ENCODE measurements around the gene CDC42BPB. TPM values are rescaled to one million over a fixed set of nuclear protein-coding genes. Genes with fewer than 3 reads are reported as not detected.
"Not testable (repeated sequence)": the region's sequence is repeated elsewhere in the genome, so short reads cannot be mapped to it uniquely, and the experiment has no call there.

Gene CDC42BPB
- polyA plus RNA-seq, 1 donor (not counting 4 experiments of a cell fraction or from before 2014, with no cell fraction given) = 41.3 TPM

DNA sequence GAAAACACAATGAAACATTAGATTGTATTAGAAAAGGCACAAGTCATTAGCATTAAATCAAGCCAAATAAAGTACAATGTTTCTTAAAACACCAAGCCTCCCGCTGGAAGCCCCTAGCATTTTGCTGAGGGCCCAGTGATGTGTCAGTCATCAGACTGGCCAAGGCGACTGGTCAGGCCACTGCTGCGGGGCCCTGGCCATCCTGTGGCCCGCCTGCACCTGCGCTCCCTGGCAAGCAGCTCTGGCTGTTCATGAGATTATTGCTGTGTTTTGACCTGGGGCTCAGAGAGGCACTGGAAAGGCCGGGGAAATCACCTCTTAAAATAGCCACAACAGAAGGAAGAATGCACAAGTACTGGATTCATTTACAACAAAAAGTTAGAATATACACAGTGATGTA lies 159.1 kb downstream of the CDC42BPB start:
- TF ChIP-seq EZH2 (IDR thresholded peaks at IDR 0.05; ENCODE audit: low read length) = no peak
- TF ChIP-seq, protein P1, sequence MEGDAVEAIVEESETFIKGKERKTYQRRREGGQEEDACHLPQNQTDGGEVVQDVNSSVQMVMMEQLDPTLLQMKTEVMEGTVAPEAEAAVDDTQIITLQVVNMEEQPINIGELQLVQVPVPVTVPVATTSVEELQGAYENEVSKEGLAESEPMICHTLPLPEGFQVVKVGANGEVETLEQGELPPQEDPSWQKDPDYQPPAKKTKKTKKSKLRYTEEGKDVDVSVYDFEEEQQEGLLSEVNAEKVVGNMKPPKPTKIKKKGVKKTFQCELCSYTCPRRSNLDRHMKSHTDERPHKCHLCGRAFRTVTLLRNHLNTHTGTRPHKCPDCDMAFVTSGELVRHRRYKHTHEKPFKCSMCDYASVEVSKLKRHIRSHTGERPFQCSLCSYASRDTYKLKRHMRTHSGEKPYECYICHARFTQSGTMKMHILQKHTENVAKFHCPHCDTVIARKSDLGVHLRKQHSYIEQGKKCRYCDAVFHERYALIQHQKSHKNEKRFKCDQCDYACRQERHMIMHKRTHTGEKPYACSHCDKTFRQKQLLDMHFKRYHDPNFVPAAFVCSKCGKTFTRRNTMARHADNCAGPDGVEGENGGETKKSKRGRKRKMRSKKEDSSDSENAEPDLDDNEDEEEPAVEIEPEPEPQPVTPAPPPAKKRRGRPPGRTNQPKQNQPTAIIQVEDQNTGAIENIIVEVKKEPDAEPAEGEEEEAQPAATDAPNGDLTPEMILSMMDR (optimal IDR thresholded peaks at IDR 0.05 in 1 of 3, IDR thresholded peaks at IDR 0.05 in 1 of 3, conservative IDR thresholded peaks at IDR 0.05 in 1 of 3; ENCODE audit: extremely low read depth in 1 of 3, insufficient read depth in 2 of 3, low read length in 3 of 3) = no peak
- H3K9ac ChIP-seq (ENCODE audit: control insufficient read depth, extremely low read depth, insufficient read depth, low read length) = no peak overlapping the region
- H3K27me3 ChIP-seq (ENCODE audit: control insufficient read depth, extremely low read depth, insufficient read depth, low read length) = no peaks in the 10 kb centered on the region
- H4K20me1 ChIP-seq (ENCODE audit: control insufficient read depth, extremely low read depth, insufficient read depth, low read length) = no peaks in the 10 kb centered on the region
- H3K4me2 ChIP-seq (ENCODE audit: control insufficient read depth, extremely low read depth, insufficient read depth, low read depth, low read length) = no peak overlapping the region
- no peaks in the 10 kb centered on the region for H3K9me3 ChIP-seq (ENCODE audit: control insufficient read depth, low read depth, low read length)
- no peak overlapping the region for H3K27ac ChIP-seq (ENCODE audit: control insufficient read depth, insufficient read depth, low read length)
- no peak overlapping the region for H2AFZ ChIP-seq (ENCODE audit: control insufficient read depth, low read length)
- no peak overlapping the region for H3K4me3 ChIP-seq (ENCODE audit: control insufficient read depth in 2 of 3, extremely low read depth in 1 of 3, insufficient read depth in 2 of 3, low read depth in 1 of 3, low read length in 3 of 3)
- DNase-seq (ENCODE audit: low read depth, low spot score) = no peak
- H3K4me1 ChIP-seq (ENCODE audit: control insufficient read depth, extremely low read depth, insufficient read depth, low read length) = no peaks in the 10 kb centered on the region
- peaks cover 4 to 15% of the 10 kb centered on the region in 2 experiments for H3K36me3 ChIP-seq (ENCODE audit: control insufficient read depth in 2 of 2, extremely low read depth in 1 of 2, insufficient read depth in 2 of 2, low read length in 2 of 2)
- no peak for FAIRE-seq
- H3K9me1 ChIP-seq (ENCODE audit: control insufficient read depth, extremely low read depth, insufficient read depth, low read length) = no peaks in the 10 kb centered on the region
- H3K79me2 ChIP-seq (ENCODE audit: control insufficient read depth, insufficient read depth, low read length) = no peaks in the 10 kb centered on the region
- dilution Hi-C loops (cut with MboI; ENCODE audit: extremely low pct_ligation_motif_present, low sequenced_read_pairs) = no loop called here

DNA sequence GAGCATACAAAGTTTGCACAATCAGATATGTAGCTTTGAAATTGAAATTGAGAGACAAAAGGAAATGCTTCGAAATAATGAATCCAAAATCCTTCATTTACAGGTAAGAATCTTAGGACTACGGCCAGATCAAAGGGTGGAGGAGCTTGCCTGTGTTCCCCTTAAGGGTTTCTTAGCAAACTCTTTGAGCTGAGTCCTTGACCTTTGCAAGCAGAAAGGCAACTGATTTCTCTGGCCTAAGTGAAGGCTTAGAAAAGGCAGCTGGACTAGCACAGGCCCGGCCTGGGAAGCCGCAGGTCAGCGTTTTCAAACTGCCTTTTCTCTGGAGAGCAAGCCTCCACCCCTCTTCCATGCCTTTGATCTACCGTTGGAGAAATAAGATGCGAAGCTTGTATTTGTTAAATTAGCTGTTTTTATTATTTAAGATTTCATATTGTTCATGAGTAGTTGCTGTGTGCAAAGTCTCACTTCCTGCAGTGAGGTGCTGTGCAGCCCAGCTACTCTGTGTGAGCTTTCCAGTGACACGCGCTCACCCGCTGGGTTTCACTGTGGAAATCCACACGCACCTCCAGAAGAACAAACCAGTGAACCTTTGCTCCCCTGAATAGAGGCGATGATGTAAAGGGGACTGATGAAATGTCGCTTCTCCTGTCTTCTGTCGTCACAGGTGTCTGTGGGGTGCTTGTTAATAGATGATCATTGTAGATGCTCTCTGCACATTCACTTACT lies 159.9 kb downstream of the CDC42BPB start:
- H4K20me1 ChIP-seq (ENCODE audit: control insufficient read depth, extremely low read depth, insufficient read depth, low read length) = no peaks in the 10 kb centered on the region
- DNase-seq (ENCODE audit: low read depth, low spot score) (no peak), FAIRE-seq (no peak)
- H3K9ac ChIP-seq (ENCODE audit: control insufficient read depth, extremely low read depth, insufficient read depth, low read length) = no peak overlapping the region
- dilution Hi-C loops (cut with MboI; ENCODE audit: extremely low pct_ligation_motif_present, low sequenced_read_pairs) = no loop called here
- no peaks in the 10 kb centered on the region for H3K79me2 ChIP-seq (ENCODE audit: control insufficient read depth, insufficient read depth, low read length)
- H3K9me1 ChIP-seq (ENCODE audit: control insufficient read depth, extremely low read depth, insufficient read depth, low read length) = no peaks in the 10 kb centered on the region
- H3K4me3 ChIP-seq (ENCODE audit: control insufficient read depth in 2 of 3, extremely low read depth in 1 of 3, insufficient read depth in 2 of 3, low read depth in 1 of 3, low read length in 3 of 3) = no peak overlapping the region
- H3K9me3 ChIP-seq (ENCODE audit: control insufficient read depth, low read depth, low read length) = no peaks in the 10 kb centered on the region
- no peak overlapping the region for H3K27ac ChIP-seq (ENCODE audit: control insufficient read depth, insufficient read depth, low read length)
- H3K27me3 ChIP-seq (ENCODE audit: control insufficient read depth, extremely low read depth, insufficient read depth, low read length) = no peaks in the 10 kb centered on the region
- H3K36me3 ChIP-seq (ENCODE audit: control insufficient read depth in 2 of 2, extremely low read depth in 1 of 2, insufficient read depth in 2 of 2, low read length in 2 of 2) = peaks cover 0 to 14% of the 10 kb centered on the region in 2 experiments
- H2AFZ ChIP-seq (ENCODE audit: control insufficient read depth, low read length) = no peak overlapping the region
- no peak overlapping the region for H3K4me2 ChIP-seq (ENCODE audit: control insufficient read depth, extremely low read depth, insufficient read depth, low read depth, low read length)
- no peak for TF ChIP-seq EZH2 (IDR thresholded peaks at IDR 0.05; ENCODE audit: low read length)
- TF ChIP-seq, protein P1 (optimal IDR thresholded peaks at IDR 0.05 in 1 of 3, IDR thresholded peaks at IDR 0.05 in 1 of 3, conservative IDR thresholded peaks at IDR 0.05 in 1 of 3; ENCODE audit: extremely low read depth in 1 of 3, insufficient read depth in 2 of 3, low read length in 3 of 3) = no peak
- H3K4me1 ChIP-seq (ENCODE audit: control insufficient read depth, extremely low read depth, insufficient read depth, low read length) = no peaks in the 10 kb centered on the region

- H3K4me3 ChIP-seq (ENCODE audit: control insufficient read depth in 2 of 3, extremely low read depth in 1 of 3, insufficient read depth in 2 of 3, low read depth in 1 of 3, low read length in 3 of 3); H3K9ac ChIP-seq (ENCODE audit: control insufficient read depth, extremely low read depth, insufficient read depth, low read length); H3K27me3 ChIP-seq (ENCODE audit: control insufficient read depth, extremely low read depth, insufficient read depth, low read length); FAIRE-seq; H3K4me1 ChIP-seq (ENCODE audit: control insufficient read depth, extremely low read depth, insufficient read depth, low read length); dilution Hi-C loops (cut with MboI; ENCODE audit: extremely low pct_ligation_motif_present, low sequenced_read_pairs); H4K20me1 ChIP-seq (ENCODE audit: control insufficient read depth, extremely low read depth, insufficient read depth, low read length); H3K9me1 ChIP-seq (ENCODE audit: control insufficient read depth, extremely low read depth, insufficient read depth, low read length); H3K9me3 ChIP-seq (ENCODE audit: control insufficient read depth, low read depth, low read length); H3K4me2 ChIP-seq (ENCODE audit: control insufficient read depth, extremely low read depth, insufficient read depth, low read depth, low read length); H3K79me2 ChIP-seq (ENCODE audit: control insufficient read depth, insufficient read depth, low read length); DNase-seq (ENCODE audit: low read depth, low spot score); H3K27ac ChIP-seq (ENCODE audit: control insufficient read depth, insufficient read depth, low read length); H2AFZ ChIP-seq (ENCODE audit: control insufficient read depth, low read length): not testable (repeated sequence)
- peaks cover under 1 to 14% of the 10 kb centered on the region in 2 experiments for H3K36me3 ChIP-seq (ENCODE audit: control insufficient read depth in 2 of 2, extremely low read depth in 1 of 2, insufficient read depth in 2 of 2, low read length in 2 of 2)
Observed at GRCh38 chr14:102896735-102897134, 160.6 kb downstream of the CDC42BPB start.
